GM20000 (cell line): ENCODE data around the gene PPP1R12B.
"Not testable (repeated sequence)": the region's sequence is repeated elsewhere in the genome, so short reads cannot be mapped to it uniquely, and the experiment has no call there.

Source experiments
- DNase-seq: peaks from one replicate; pipeline ENCODE4 v3.0.0; 2012; ENCODE audit warnings: low spot score
- TF ChIP-seq, protein P1 (sequence below): IDR thresholded peaks from 2 replicates; pipeline ENCODE4 v1.5.1; 2012; ENCODE audit warnings: mild to moderate bottlenecking, control low read depth; ENCODE audit errors: extremely low read depth, missing control alignments

PPP1R12B gene

DNA sequence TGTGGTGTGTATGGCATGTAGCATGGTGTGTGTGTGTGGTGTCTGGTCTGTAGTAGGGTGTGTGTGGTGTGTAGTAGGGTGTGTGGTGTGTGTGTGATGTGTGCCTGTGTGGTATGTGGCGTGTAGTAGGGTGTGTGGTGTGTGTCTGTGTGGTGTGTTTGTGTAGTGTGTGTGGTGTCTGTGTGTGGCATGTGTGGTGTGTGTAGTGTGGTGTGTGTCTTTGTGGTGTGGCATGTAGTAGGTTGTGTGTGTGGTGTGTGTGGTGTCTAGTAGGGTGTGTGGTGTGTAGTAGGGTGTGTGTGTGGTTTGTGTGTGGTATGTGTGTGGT lies 276.2 kb downstream of the PPP1R12B start:
- TF ChIP-seq, protein P1, sequence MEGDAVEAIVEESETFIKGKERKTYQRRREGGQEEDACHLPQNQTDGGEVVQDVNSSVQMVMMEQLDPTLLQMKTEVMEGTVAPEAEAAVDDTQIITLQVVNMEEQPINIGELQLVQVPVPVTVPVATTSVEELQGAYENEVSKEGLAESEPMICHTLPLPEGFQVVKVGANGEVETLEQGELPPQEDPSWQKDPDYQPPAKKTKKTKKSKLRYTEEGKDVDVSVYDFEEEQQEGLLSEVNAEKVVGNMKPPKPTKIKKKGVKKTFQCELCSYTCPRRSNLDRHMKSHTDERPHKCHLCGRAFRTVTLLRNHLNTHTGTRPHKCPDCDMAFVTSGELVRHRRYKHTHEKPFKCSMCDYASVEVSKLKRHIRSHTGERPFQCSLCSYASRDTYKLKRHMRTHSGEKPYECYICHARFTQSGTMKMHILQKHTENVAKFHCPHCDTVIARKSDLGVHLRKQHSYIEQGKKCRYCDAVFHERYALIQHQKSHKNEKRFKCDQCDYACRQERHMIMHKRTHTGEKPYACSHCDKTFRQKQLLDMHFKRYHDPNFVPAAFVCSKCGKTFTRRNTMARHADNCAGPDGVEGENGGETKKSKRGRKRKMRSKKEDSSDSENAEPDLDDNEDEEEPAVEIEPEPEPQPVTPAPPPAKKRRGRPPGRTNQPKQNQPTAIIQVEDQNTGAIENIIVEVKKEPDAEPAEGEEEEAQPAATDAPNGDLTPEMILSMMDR = no peak
- no peak for DNase-seq

DNA sequence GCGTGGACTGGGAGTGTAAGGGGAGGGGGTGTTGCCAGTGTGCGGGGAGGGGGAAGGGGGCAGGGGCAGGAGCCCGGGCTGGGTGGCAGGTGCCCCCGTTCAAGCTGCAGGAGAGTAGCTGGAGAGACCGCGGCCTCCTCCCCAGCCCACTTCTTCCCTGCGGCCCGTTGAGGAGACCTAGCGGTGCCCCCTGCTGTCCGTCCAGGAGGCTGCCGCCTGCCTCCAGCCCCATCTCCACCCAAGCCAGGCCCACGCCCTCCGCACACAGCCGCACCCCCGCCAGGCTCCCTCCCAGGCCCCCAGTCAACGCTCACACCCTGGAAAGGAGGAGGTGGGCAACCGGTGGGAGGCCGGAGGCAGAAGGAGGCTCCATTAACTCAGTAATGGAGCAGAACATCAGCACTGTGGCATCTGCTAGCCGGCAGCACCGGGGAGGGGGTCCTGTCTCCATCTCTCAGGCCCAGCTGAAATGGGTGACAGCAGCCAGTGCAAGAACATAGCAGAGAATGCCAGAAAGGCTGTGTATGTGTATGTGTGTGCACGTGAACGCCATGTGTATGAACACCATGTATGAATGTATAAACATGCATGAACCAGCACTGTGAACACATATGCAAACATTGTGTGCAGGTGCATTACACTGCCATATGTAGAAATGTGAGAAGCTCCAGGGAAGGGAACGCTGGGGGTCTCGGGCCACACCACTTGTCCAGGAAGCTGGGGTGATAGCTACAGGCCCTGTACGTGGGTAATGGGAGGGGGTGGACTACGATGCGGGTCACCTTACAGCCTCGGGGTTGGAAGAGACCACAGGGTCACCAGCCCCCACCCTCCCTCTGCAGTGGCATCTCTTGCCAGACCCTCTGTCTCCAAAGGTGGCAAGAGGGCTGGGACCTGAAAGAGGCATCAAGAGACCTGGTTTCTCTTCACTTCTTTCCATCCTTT lies 277.2 kb downstream of the PPP1R12B start:
- TF ChIP-seq, protein P1 = peak; percentile 80
- peak; percentile 81 for DNase-seq

DNA sequence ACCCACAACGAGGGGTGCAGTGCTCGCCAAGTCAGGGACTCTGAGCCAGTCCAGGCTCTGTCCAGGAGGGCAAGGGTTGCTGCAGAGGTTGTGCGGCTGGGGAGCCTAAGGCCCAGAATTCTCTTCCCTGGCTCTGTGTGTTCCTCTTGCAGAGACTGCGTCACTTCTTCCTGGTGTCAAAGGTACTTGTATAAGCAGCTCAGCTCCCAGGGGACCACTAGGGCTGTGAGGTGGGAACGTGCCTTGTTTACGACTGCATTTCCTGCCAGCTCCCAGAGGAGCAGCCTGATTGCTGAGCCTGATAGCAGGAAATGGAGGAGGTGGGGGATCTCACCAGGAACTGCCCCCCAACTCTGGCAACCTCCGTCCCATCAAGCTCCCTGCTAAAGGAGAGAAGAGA lies 278.5 kb downstream of the PPP1R12B start:
- DNase-seq = not testable (repeated sequence)

DNA sequence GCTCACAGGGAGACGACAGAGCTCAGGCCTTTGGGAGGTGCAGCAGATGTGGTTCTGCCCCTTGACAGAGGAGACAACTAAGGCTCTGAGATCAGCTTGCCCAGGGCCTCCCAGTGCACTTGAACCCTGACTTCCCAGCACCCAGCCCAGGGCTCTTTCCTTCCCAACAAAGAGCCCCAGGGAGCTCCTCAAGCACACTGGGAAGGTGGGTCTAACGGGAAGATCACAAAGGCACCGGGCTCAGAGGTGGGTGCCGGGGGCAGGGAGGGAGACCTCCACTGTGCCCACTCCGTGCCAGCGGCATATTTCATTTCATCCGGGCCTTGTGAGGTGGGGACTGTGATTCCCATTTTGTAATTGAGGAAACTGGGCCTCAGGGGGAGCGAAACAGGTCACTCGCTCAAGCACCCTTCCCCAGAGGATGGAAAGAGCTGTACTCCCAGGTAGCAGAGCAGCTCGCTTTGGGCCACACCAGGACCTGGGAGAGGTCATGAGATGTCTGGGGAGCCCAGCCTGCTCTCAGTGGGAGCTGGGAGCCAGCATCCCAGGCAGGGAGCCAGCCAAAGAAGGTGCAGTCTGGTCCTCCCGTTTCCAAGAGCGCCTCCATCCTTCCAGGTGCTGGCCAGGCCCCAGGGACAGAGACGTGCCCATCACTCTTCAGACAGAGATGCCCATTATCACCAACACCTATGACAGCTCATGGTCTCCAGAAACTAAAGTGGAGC lies 279.5 kb downstream of the PPP1R12B start:
- TF ChIP-seq, protein P1 = no peak
- no peak for DNase-seq

DNA sequence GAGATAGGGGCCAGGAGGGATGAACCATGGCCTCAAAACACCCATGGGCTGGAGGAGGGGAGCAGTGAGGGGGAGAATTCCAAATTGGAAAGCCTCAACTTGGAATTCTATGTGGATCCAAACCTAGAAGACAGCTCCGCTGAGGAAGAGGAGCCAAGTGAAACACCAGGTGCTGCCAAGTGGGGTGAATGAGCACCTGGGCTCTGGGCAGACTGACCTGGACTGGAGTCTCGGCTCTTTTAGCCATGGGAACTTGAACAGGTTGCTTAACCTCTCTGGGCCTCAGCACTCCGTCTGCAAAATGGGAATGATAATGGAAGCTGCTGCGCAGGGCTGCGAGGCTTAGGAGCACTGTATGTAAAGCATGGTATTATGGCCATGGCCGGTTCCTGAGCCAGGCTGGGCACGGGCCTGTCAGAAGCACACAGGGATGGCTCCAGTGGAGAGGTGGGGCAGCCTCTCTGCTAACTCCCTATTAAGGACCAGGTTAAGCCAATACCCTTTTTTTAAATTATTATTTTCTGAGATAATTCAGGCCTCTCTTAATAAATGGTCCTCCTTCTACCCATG lies 280.2 kb downstream of the PPP1R12B start:
- TF ChIP-seq, protein P1 = no peak

DNA sequence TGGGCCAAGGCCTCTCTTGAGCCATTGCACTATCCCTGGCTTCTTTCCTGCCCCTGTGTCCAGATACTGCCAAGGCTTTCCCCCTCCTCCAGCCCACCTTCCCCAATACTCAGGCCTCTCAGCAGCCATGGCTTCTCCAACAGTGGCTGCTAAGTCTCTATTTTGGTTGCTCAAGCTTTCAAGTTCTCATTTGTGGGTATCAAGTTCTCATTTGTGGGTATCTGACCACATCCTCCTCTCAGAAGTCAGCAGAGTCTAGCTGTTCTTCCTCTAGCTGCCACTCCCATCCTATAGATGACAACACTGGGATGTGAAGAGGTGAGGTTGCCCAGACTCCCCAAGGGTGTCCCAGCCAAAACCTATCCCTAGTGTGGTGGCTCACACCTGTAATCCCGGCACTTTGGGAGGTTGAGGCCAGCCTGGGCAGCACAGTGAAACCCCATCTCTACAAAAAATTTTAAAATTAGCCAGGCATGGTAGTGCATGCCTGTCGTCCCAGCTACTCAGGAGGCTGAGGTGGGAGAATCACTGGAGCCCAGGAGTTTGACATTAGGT lies 280.8 kb downstream of the PPP1R12B start:
- DNase-seq = not testable (repeated sequence)

More for the DNA sequence above, 280.2 kb downstream of the PPP1R12B start:
- no peak for DNase-seq

DNA sequence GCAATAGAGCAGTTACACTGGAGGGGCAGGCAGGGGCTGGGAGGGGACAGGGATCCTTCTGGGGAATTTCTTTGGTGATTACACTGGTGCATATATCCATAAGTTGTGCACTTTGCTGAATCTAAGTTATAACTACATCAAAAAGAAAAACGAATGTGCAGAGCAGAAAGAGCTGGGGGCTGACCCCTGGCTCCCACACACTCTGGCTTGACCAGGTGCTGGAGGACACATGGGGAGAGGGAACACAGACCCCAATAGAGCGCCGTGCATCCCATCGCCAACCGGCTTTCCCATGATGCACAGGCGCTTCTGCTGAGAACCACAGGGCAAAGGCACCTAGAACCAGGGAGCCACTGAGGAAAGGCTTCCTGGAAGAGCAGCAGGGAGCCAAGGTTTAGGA lies 281.6 kb downstream of the PPP1R12B start:
- not testable (repeated sequence) for DNase-seq

DNA sequence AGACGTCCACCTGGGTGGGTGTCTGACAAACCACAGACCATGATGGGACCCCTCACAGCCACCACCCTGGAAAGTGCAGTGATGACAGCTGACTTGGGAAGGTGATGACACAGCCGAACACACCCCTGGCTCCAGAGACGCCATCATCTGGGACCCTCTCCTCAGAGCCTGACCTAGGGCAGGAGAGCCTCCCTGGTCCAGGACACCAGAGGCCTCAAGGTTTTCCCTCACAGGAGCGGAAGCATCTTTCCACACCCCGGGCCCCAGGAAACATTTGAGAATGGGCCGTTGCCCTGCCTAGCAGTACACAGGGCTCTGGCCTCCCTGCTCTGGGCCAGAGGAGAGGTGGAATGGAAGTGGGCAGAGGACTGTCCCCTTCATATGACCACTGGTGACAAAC lies 282.0 kb downstream of the PPP1R12B start:
- TF ChIP-seq, protein P1 = no peak

More for the DNA sequence above, 282.0 kb downstream of the PPP1R12B start:
- no peak for DNase-seq
